Upper lobe of right lung (tissue), 1 donor: ENCODE measurements around the gene SLC24A4. TPM values are rescaled to one million over a fixed set of nuclear protein-coding genes. Genes with fewer than 3 reads are reported as not detected.

ENCODE experiments used
- ATAC-seq: fragments of 200-7000 bp; cut with Tn5 transposase; one replicate; pipeline ENCODE4 v1.9.1; 2020; ENCODE audit warnings: mild to moderate bottlenecking, moderate library complexity
- DNase-seq: peaks from one replicate; pipeline ENCODE4 v3.0.0-alpha.2; 2020
- H3K27ac ChIP-seq: fragments of 200-600 bp; one replicate; pipeline ENCODE4 v1.8.0; 2022
- H3K27me3 ChIP-seq: fragments of 200-600 bp; one replicate; pipeline ENCODE4 v1.8.0; 2022; ENCODE audit warnings: mild to moderate bottlenecking
- H3K36me3 ChIP-seq: fragments of 200-600 bp; one replicate; pipeline ENCODE4 v1.8.0; 2022
- H3K4me1 ChIP-seq: fragments of 200-600 bp; one replicate; pipeline ENCODE4 v1.8.0; 2022
- H3K4me3 ChIP-seq: fragments of 200-600 bp; one replicate; pipeline ENCODE4 v1.8.0; 2022; ENCODE audit warnings: mild to moderate bottlenecking
- H3K9me3 ChIP-seq: fragments of 200-600 bp; one replicate; pipeline ENCODE4 v1.8.0; 2022
- intact Hi-C: fragments of 100-400 bp; cut with DNase I; formaldehyde crosslinking; loops from one replicate; pipeline ENCODE4 v1.11.0; 2022
- total RNA-seq: library from RNA; stranded (reverse); fragmentation: NEBNext Ultra II Directional; extraction: Animal tissue kit (Norgen Biotek cat#: 25700); gene quantifications from one replicate; pipeline ENCODE4 v1.2.1, GENCODE V29; 2021
- TF ChIP-seq, protein P1 (sequence below): fragments of 200-600 bp; IDR thresholded peaks from one replicate; pipeline ENCODE4 v1.8.0; 2022; ENCODE audit warnings: antibody characterized with exemption
- donor health status: DM: no; HTN: yes; CAD: no; lungs with severe emphysema.

The SLC24A4 gene
- total RNA-seq, 1 donor from 2014 or later: 1.6 TPM

DNA sequence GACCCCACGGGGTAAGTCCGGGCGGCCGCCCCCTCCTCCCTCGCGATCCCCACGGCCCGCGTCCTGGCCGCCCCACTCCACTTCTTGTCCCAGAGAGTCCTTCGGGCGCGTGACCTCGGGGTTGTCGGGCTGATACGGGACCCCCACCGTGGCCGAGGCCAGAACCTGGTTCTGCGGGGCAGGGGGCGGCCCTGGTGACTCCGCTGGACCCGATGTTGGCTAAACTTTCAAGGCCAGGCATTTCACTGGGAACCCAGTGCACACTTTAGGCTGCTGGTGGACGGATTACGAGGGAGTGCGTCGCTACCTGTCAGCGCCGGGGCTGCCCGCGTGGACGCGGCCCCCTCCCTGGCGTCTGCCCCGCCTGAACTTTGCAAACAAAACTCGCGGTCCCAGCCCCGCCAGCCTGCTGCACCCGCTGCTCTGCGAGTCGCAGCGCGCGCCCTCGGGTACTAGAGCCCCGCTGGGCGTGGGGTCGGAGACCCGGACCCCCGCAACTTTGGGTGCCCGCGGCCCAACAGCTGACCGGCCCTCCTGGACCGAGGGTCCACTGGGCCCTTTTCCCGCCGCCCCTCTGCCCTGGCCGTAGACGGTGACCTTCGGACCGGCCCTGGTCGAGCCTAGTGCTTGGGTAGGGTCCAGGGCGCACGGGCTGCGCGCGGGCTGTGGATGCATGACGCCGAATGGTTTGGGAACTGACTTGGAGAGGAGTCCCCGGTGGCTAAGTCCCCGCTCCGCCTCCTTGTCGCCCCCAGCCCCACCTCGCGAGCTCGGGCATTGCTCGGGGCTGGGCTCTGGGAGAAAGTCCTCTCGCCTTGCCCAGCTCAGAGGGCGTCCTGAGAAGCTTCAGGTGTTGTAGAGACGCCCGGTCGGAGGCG, 191.2 kb downstream of the SLC24A4 start:
- Histone ChIP-seq H3K27me3 (no peaks in the 10 kb centered on the region), H3K4me1 (peaks cover 42% of the 10 kb centered on the region), H3K36me3 (no peaks in the 10 kb centered on the region), H3K4me3 (peak overlapping the region; percentile 81), H3K27ac (peak overlapping the region; percentile 94), H3K9me3 (no peaks in the 10 kb centered on the region)
- intact Hi-C loops: no loop called here
- TF ChIP-seq, protein P1, sequence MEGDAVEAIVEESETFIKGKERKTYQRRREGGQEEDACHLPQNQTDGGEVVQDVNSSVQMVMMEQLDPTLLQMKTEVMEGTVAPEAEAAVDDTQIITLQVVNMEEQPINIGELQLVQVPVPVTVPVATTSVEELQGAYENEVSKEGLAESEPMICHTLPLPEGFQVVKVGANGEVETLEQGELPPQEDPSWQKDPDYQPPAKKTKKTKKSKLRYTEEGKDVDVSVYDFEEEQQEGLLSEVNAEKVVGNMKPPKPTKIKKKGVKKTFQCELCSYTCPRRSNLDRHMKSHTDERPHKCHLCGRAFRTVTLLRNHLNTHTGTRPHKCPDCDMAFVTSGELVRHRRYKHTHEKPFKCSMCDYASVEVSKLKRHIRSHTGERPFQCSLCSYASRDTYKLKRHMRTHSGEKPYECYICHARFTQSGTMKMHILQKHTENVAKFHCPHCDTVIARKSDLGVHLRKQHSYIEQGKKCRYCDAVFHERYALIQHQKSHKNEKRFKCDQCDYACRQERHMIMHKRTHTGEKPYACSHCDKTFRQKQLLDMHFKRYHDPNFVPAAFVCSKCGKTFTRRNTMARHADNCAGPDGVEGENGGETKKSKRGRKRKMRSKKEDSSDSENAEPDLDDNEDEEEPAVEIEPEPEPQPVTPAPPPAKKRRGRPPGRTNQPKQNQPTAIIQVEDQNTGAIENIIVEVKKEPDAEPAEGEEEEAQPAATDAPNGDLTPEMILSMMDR: no peak
- peak; percentile 45 for ATAC-seq
- DNase-seq: peak; percentile 76

DNA sequence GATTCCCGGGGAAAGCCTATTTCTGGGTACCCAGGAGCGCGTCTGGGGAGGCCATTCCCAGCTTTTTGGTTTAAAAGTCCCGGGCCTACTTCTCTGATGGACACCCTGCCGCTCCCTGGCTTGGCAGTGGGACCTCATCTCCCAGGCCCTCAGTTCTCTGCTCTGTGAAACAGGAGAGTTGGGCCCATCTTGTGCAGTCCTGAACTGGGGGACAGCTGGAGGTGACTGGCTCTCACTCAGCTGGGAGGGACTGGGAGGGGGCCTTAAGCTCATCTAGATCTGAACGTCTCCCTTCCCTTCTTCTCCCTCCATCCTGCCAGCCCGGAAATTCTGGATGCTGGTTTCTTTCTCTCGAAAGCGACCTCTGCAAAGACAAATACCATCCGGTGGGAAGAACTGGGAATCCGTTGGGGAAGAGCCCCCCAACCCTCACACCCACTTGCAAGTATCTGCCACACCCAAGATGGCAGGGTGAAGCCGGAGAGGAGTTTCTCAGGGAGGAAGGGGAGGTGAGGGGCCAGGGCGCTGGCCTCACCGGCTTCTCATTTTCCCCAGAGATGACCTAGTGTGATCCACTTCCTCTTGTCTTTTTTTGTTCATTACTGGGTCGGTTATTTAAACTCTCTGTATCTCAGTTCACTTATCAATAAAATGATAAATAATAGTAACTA, 192.0 kb downstream of the SLC24A4 start:
- peaks cover 48% of the 10 kb centered on the region for H3K4me1 ChIP-seq
- H3K27me3 ChIP-seq: no peaks in the 10 kb centered on the region
- intact Hi-C loops: no loop called here
- peak overlapping the region; percentile 94 for H3K27ac ChIP-seq
- ATAC-seq: no peak
- no peaks in the 10 kb centered on the region for H3K9me3 ChIP-seq
- peak overlapping the region; percentile 81 for H3K4me3 ChIP-seq
- TF ChIP-seq, protein P1: no peak
- DNase-seq: no peak
- no peaks in the 10 kb centered on the region for H3K36me3 ChIP-seq

DNA sequence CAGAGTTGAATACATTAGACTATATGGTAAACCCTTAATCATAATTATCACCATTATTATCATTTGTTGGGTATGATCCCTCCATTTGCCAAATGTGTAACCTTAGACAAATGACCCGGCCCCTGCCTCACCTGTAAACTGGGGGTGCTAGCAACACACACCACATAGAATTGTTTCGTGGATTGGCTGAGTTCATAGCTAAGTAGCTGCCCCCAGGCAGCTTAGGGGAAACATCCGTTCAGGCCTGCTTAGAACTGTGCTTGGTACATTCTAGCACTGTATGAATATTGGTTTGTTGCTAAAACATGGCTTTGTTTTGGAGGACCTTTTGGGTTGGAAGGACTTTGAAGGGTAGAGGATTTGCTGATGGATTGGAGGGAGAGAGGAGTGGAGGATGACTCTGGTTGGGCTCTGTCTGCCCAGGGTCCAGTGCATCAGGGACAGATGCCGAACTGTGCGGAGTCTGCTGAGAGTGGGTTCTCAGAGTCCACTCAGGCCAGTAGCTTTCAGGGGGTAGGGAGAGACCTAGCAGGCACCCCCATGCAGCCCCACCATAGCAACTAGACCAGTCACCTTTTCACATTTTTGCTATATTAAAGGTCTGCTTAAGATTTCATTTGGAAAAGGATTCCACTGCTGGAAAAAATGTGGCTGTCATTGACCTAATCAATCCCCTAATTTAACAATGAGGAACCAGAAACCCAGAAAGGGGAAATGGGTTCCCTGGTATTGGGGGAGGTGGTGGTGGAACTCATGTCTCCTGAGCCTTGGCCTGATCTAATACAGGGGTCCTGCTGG, 192.8 kb downstream of the SLC24A4 start:
- no peaks in the 10 kb centered on the region for H3K27me3 ChIP-seq
- intact Hi-C loops: no loop called here
- no peak for DNase-seq

DNA sequence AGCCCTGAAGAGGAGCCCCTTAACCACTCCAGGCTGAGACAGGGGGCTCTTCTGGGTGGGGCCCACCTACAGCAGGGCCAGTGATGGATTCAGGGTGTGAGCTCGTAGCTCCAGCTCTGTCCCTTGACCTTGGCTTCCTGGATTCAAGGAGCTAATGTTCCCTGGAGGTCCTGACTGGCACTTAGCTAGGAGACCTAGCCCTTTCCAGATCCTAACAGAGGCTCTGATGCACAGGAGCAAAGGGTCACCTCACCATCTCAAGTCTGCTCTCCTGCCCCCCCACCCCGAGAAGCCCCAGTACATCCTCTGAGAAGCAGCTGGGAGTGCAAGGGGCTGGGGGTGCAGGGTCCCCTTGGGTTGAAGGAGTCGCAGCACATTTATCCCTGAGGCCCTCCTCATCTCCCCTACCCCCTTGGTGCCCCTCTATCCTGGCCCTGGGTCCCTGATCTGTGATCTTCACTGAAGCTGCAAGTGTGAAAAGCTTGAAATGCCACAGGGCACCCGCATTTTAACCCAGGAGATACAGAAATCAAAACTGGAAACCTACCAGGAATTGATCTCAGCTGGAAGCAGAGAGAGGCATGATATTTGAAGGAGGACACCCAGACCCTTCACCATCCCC, 193.5 kb downstream of the SLC24A4 start:
- ATAC-seq (no peak), DNase-seq (no peak)
- Histone ChIP-seq H3K36me3 (no peaks in the 10 kb centered on the region), H3K4me3 (peak overlapping the region; percentile 81), H3K9me3 (no peaks in the 10 kb centered on the region), H3K27me3 (no peaks in the 10 kb centered on the region), H3K4me1 (peaks cover 48% of the 10 kb centered on the region), H3K27ac (peak overlapping the region; percentile 94)
- TF ChIP-seq, protein P1: no peak
- intact Hi-C loops: no loop called here

More for the DNA sequence above, 192.8 kb downstream of the SLC24A4 start:
- ATAC-seq: no peak
- no peaks in the 10 kb centered on the region for H3K36me3 ChIP-seq
- H3K27ac ChIP-seq: peak overlapping the region; percentile 94
- peaks cover 48% of the 10 kb centered on the region for H3K4me1 ChIP-seq
- TF ChIP-seq, protein P1: no peak
- no peaks in the 10 kb centered on the region for H3K9me3 ChIP-seq
- peak overlapping the region; percentile 81 for H3K4me3 ChIP-seq

DNA sequence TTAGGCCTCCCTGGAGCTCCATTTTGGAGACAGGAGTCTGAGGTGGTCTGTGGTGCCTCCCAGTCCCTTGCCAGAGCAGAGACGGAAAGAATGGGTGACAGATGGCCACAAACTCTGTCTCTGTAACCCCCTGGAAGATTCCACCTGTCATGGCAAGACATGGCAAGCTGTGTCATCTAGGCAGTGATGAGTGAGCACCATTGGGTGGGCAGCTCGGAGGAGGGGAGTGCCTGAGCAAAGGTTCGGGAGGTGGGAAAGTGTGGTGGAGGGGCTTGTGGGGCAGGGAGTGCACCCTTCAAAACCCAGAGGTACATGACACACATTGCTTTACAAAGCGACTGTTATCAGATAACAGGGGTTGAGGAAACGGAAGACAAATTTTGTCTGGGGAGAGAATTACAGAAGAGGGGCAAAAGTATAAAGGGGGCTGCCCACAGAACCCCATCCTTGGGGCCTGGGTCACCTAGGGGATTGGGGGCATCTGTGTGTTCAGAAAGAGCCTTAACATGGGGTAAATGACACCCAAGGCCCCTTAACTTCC, 194.1 kb downstream of the SLC24A4 start:
- Histone ChIP-seq H3K4me3 (no peak overlapping the region), H3K27ac (peak overlapping the region; percentile 94), H3K36me3 (no peaks in the 10 kb centered on the region), H3K4me1 (peaks cover 48% of the 10 kb centered on the region), H3K9me3 (no peaks in the 10 kb centered on the region), H3K27me3 (no peaks in the 10 kb centered on the region)
- DNase-seq: peak; percentile 20
- TF ChIP-seq, protein P1: no peak
- ATAC-seq: no peak
- intact Hi-C loops: no loop called here
